NCI-H146 (cell line): ENCODE results near the gene SSTR5.

Experiments used
- DNase-seq: peaks from one replicate; lab custom pipeline; 2025; lab: John Stamatoyannopoulos, UW

The SSTR5 gene

GRCh38 chr16:1102921-1103635, 30.5 kb downstream of the SSTR5 start:
- peak; percentile 33 for DNase-seq

DNA sequence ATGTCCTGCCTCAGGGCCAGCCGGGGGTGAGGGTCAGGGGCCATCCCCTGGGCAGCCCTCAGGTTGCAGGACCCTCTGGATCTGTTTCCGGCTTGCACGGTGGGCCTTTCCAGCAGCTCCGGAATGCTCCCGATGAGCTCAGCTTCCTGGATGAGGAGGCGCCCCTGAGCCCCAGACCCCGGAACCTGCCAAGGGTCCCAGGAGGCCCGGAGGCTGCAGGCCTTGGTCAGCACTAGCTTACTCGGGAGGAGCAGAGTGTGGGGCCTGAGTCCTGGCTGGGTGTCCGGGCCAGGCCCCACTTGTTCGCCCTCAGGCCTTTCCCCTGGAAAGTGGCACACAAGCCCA, 31.1 kb downstream of the SSTR5 start:
- DNase-seq = no peak

DNA sequence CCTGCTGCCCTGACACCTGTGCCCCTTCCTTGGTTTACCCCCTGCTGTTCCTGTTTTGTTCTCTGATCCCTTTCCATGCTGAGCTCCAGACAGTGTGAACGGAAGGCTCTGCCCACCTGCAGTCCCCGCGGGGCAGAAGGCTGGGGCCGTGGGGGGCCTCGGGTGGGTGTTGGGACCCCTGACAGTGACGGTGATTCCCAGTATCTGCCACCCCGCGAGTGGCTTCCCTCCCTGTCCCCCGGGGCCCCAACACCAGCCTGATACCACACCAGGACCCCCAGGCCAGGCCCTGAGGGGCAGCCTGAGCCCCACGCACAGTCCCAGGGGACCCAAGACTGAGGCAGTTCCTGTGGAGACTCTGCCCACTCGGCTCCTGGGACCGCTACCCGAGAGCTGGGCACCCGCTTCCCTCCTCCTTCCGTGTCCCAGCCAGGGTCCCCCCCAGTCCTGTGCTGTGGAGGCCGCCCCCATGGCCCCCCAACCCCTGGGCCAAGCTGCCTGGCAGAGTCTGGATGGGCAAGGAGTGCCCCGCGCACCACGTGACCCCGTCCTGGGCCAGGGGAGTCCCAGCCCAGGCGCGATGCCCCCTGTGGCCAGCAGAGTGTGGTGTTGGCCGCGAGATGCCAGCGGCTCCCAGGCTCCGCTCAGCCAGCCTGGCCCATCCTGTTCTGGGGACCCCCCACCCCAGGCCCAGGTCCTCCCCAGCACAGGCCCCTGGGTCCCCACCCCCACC, 33.5 kb downstream of the SSTR5 start:
- DNase-seq = peak; percentile 29

DNA sequence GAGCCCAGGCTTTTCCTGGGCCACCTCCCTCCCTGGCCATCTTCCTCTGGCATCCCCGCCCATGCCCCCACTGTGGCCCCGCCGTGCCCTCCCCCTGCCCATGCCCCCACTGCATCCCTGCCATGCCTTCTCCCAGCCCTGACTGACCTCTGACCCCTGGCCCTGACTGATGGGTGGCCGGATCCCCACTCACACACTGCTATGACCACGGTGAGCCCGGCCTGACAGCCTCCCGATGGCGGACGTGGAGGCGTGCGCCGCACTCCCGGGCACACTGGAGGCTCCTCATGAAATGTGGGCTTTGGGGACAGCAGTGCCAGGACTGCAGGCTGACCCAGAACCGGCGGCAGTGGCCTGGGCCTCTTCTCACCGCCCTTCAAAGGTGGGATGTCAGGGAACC, 34.1 kb downstream of the SSTR5 start:
- DNase-seq = no peak

- no peak for DNase-seq
Measured at GRCh38 chr16:1107141-1107540, 34.6 kb downstream of the SSTR5 start.

- no peak for DNase-seq
Measured at GRCh38 chr16:1107731-1108130, 35.2 kb downstream of the SSTR5 start.

GRCh38 chr16:1108299-1109252, 36.0 kb downstream of the SSTR5 start:
- DNase-seq = peak; percentile 19

- DNase-seq = no peak
Measured at GRCh38 chr16:1109648-1110047, 37.1 kb downstream of the SSTR5 start.

DNA sequence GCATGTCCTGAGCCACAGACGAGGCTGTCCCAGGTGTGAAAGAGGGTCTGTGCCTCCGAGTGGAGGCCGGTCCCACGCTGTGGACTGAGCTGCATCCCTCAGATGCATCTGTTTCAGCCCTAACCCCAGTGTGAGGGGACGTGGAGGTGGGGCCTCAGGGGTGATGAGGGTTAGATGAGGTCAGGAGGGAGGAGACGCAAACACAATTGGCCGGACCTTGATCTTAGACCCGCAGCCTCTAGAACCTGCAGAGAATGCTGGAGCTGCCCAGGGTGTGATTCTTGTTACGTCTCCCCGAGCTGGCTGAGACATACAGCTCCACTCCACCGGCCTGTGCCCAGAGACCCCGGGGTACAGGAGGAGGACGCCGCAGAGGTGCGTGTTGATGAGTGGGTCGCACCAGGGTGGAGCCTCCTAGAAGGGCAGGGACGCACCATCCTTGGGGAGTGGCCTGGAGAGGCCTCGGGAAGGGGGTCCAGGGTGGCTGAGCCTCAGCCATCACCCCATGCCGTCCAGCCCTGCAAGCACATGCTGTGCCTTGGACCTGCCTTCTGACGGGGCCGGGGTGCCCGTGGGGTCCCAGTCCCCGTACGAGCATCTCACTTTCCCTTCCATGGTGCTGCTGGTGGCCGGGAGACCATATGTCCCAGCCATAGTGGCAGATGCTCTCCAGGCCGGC, 40.1 kb downstream of the SSTR5 start:
- no peak for DNase-seq

DNA sequence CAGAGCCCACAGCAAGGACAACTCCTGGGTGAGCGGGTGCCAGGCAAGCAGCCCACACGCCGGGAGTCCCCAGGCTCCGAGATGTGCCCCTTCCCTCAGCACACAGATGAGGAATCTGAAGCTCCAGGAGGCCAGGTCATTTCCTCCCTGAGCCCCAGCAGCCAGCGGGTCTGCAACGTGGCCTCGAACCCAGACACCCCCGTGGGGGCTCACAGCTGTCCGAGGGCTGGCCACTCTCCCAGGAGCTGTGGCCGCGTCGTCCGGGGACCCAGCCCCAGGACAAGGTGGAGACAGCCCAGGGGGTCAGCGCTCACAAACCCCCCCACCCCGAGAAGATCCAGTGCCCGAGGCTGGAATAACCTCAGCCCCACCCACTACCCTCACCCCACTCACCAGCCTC, 40.9 kb downstream of the SSTR5 start:
- no peak for DNase-seq

- no peak for DNase-seq
Measured at GRCh38 chr16:1113889-1114526, 41.5 kb downstream of the SSTR5 start.

DNA sequence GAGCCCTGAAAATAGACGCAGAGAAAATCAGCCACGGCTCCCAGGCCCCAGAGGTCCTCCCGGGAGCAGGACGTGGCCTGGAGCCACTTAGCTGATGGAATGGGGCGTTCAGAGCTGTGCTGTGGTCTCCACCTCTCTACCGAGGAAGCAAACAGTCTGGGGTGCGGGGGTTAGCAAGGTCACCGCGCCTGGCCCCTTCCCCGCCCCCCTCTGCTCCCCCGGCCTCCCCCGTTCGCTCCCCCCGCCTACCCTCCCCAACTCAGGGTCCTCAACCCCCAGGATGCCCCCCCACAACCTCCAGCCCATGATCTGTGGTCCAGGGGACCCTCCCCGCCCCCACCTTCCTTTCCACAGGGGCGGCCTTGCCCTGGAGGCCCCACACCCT, 44.1 kb downstream of the SSTR5 start:
- DNase-seq = no peak

DNA sequence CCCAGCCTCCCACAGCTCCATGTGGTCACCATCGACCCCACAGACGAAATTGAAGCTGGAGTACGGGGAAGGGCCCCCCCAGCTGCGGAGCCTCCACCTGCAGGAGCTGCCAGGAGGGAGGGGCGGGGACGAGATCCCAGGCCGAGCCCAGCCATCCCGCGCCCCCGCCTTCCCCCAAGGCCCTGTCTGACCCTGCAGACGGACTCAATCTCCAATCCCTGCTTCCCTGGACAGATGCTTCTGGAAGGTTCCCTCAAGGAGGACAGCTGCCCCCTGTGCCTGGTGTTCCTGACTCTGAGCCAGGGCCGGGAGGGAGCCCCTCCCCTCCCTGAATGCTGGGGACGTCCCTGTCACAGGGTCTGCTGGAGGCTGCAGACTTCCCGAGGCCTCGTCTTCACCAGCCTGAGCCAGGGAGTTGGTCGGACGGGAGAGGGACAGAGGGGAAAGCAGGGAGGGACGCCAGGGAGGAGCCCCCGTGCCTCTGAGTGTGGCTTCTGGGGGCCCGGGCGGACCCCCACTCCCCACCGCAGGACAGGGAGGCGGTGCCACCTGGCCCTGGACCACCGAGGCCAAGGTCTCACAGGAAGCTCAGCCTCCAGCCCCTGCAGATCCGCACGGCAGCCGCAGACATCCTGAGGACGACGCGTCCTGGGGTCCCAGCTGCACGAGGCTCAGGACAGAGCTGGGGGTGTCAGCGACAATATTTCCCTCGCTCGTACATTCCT, 44.8 kb downstream of the SSTR5 start:
- no peak for DNase-seq

DNA sequence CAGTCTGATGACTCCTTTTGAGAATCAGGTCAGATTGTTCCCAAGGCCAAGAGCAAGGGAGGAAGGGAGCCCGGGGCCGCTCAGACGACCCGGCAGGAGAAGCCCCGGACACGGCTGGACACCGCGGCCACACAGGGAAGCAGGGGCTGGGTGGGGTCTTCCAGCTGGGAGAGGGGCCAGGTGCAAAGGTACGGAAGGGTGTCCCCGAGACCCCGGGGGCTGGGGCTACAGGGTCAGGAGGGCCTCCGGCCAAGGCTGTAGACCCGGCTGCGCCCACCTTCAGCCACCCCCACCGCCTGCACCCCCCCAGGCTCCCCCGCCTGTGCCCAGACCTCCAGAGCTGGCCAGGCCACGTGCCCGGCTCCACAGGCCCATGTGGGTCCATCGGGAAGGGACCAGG, 45.4 kb downstream of the SSTR5 start:
- no peak for DNase-seq

- no peak for DNase-seq
Measured at GRCh38 chr16:1119129-1119528, 46.6 kb downstream of the SSTR5 start.

DNA sequence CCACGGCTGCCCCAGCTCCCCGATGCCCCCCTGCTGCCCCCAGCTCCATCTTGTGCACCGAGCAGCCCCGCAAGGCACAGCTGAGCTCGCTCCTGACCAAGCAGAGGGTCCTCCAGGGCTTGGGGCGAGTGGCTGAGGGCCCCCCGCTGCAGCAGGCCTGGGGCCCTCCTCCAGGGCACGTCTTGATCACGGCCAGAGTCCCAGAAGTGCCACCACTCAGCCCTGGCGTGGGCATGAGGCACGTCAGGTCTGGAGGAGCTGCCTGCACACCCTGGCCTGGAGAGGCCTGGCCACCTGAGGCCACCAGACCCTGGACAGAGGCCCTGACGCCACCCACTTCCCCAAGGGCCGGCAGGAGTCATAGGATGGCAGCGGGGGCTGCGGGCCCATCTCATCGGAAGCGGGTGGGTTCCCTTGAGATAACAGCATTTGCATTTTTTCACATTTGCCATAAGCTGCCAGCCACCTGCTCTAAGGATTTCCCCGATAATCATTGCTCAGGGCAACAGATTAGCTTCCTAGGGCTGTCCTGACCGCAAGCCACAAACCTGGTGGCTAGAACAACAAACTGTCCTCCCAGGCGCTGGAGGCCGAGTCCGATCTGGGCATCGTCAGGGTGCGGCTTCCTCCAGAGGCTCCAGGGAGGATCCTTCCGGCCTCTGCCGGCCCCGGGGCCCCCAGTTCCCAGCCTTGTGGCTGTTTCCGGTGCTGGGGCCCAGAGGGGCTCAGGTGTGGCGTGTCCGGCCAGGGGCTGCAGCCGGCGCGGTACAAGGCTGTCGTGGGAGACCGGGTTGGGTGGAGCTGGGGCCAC, 47.4 kb downstream of the SSTR5 start:
- DNase-seq = no peak

DNA sequence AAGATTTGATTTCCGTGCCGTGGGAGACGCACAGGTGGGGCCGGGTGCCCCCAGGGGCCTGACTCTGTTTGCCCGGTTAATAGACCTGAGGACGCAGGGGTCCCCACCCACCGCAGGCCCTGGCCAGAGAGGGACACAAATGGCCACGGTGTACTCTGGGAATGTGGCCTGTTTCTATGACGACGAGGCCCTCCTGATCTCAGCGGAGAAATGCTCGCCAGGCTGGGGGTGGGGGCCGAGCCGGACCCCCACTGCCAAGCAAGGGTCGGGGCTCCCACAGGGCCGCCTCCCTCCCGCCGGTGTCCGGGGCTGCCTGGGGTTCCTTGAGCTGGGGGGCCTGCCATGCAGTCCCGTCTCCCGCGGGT, 48.0 kb downstream of the SSTR5 start:
- no peak for DNase-seq

- no peak for DNase-seq
Measured at GRCh38 chr16:1121009-1121408, 48.5 kb downstream of the SSTR5 start.

GRCh38 chr16:1121601-1122397, 49.3 kb downstream of the SSTR5 start:
- DNase-seq = no peak
